Caki2 (cell line): ENCODE data around the gene UNC5A. TPM values are rescaled to one million over a fixed set of nuclear protein-coding genes. Genes with fewer than 3 reads are reported as not detected.

Experiments
- DNase-seq: peaks from one replicate; pipeline ENCODE4 v3.0.0-alpha.2; 2015; ENCODE audit warnings: low read depth
- in situ Hi-C: cut with HindIII; loops from 2 replicates; pipeline ENCODE4 v1.10.0; 2016; ENCODE audit warnings: low sequenced_read_pairs, low pct_unique_long_range_greater_than_20kb, mixed read lengths
- total RNA-seq: library from RNA; depleted of rRNA; stranded (reverse); fragments of >200 nt; shearing (Covaris generic); gene quantifications from 2 replicates; pipeline ENCODE4 v1.2.3, GENCODE V29; 2014; ENCODE audit warnings: low replicate concordance

Gene UNC5A
- total RNA-seq, 1 experiment from 2014 or later, result 6.8 TPM

DNA sequence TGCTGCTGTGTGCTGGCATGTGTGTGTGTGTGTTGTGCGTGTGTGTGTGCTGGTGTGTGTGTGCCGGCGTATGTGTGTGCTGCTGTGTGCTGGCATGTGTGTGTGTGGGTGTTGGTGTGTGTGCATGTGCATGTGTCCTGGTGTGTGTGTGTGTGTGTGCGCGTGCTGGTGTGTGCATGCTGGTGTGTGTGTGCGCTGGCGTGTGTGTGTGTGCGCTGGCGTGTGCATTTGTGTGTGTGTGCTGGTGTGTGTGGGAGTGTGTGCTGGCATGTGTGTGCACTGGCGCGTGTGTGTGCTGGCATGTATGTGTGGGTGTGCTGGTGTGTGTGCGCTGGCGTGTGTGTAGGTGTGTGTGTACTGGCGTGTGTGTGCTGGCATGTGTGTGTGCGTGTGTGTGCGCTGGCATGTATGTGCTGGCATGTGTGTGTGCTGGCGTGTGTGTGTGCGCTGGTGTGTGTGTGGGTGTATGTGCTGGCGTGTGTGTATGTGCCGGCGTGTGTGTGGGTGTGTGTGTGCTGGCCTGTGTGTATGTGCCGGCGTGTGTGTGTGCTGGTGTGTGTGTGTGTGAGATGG, 20.1 kb downstream of the UNC5A start:
- DNase-seq, result no peak
- in situ Hi-C loops, result no loop called here

GRCh38 chr5:176830995-176831423, 20.6 kb downstream of the UNC5A start:
- no peak for DNase-seq
- in situ Hi-C loops, result no loop called here

DNA sequence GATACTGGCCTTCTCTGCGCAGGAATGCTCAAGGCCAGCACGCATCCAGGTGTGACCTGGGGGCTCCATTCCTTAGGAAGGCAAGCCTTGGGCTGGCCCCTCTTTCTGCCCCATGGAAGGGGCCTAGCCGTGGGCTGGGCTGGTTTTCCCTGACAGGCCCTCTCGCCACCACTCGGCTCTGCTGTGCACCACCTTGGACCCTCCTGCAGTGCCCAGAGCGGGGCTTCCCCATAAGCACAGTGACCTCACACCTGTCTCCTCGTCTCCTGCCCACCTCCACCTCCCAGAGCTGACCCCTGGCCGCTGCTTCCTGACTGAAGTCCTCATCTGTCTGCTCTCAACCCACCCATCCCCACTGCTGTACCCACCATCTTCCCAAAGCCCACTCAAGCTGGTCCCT, 21.1 kb downstream of the UNC5A start:
- DNase-seq, result no peak
- in situ Hi-C loops, result no loop called here

- in situ Hi-C loops, result no loop called here
- DNase-seq, result no peak
These were observed 21.8 kb downstream of the UNC5A start for GRCh38 chr5:176832162-176832561.

DNA sequence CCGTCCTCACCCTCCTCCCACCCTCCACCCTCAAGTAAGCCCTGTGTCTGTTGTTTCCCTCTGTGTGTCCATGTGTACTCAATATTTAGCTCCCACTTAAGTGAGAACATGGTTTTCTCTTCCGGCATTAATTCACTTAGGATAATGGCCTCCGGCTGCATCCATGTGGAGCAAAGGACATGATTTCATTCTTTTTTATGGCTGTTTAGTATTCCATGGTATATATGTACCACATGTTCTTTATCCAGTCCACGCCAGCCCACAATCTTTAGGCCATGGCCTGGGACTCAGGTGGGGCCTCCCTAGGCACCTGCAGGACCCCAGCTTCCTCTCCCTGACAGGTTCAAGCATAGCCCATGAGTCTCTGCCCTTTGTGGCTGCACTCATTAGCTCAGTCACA, 22.9 kb downstream of the UNC5A start:
- no peak for DNase-seq
- in situ Hi-C loops, result no loop called here

- DNase-seq, result no peak
- in situ Hi-C loops, result no loop called here
These were observed 25.6 kb downstream of the UNC5A start for GRCh38 chr5:176835918-176836317.

DNA sequence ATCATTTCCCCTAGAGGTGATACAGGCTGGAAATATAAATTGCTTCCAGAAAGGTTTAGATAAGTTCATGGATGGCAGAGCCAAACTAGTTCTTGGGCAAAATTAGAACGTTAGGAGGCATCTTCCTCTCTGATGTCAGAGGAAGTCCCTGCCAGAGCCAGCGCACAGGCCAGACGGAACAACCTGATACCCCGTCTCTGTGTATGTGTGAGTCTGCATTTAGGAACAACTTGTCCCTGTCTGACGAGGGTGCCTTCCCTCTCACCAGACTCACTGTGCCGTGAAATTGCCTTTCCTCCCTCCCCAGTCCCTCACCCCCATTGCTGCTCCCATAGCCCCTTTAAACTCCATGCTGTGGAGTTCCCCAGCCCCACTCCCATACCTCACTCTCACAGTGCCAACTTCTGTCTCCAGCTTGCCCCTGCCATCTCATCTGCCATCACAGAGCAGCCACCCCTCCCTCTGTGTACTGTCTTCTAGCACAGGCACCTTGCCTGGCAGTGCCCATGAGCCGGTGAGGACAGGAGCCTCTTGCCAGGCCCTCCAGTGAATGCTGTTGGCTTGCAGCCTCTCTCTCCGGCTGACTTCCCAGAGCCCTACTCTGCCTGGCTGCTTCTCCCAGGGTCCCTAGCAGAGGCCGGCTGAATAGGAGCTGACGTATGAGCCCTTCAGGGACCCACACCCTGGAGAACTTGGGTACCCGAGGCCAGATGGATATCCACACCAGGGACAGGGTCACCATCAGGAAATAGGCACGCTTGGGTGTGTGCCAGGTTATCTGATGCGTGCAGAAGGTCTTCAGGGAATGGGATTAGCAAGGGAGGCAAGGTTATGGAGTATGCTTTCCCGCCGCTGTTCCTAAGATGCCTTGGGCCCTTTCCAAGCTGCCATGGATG, 26.7 kb downstream of the UNC5A start:
- no peak for DNase-seq
- in situ Hi-C loops, result no loop called here

DNA sequence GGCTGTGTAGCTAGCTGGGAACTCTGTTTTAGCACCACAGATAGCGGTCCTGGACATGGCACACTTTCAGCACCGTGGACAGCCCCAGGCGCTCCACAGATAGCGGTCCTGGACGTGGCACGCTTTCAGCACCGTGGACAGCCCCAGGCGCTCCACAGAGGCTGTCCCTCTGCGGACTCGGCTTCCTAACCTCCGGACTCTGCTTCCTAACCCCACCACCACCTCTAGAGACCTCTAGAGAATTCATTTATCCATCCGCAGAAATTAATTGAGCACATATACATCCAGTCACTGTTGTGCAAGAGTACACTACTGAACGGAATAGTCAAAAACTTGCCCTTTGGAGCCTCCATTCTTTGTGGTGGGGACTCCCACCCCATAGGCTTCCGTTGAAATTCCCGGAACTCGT, 27.4 kb downstream of the UNC5A start:
- DNase-seq, result peak; percentile 75
- in situ Hi-C loops, result no loop called here

DNA sequence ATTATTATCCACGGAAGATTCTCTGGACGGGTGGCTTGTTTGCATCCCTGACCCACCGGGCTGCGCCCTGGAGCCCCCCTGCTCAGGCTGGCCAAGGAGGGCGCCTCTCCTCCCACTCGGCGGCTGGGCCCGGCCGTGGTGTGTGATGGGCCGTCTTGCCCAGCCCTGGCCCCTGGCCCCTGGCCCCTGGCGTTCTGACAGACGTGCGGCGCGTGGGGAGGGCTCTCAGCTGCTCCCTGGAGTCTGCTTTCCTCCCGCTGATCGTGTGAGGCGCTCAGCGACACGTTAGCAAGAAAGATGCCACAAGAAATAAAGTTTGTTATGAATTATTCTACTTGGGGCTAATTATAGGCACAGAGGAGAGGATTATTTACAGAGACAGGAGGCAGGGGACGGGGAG, 33.3 kb downstream of the UNC5A start:
- in situ Hi-C loops, result no loop called here
- no peak for DNase-seq

DNA sequence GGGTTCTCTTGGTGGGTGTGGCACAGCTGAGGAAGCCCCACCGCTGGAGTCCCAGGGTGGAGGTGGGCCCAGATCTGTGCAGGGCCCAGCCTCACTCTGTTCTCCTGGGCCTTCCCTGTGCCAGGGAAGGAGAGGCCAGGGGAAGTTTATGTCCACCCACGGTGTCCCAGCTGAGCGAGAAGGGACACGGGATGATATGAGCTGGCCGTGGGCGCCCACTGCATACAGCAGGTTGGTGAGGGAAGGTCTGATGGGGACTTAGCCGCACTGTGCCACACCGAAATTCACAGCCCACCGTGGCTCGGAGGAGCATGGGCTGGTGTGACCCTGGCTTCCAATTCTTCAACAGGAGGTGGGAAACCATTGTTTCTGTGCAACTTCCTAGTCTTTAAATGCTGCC, 33.9 kb downstream of the UNC5A start:
- DNase-seq, result no peak
- in situ Hi-C loops, result no loop called here

DNA sequence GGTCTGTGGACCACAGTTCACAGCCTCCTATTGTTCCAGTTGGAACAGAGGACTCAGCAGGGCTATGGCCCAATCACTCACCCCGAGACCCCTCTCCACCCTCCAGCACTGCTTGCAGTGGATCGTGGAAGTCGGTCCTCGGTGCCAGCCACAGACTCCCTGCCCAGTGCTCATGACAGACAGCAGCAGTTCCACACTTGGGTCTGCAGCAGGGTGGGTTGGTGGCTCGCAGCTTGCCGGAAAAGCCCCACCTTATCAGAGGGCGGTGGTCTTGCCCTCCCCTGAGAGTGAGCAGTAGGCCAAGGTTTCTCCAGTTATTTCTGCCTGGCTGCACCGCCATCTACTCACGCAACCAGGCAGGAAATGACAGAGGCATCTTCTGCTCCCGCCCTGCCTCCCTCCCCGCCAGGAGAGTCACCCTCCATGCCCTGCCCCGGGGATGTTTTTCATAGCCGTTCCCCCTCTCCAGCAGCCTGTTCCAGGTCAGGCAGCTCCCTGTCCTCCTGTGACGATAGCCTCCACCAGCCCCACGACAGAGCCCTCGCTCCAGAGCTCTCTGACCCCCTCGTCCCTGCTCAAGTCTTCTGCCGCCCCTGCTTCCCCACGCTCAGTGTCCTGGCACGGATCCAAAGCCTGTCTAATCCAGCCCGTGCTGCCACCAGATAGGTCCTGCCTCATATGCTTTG, 34.5 kb downstream of the UNC5A start:
- in situ Hi-C loops, result no loop called here
- DNase-seq, result peak; percentile 92

- DNase-seq, result no peak
- in situ Hi-C loops, result no loop called here
These were observed 35.0 kb downstream of the UNC5A start for GRCh38 chr5:176845392-176845713.

- DNase-seq, result peak; percentile 53
- in situ Hi-C loops, result no loop called here
These were observed 36.2 kb downstream of the UNC5A start for GRCh38 chr5:176846335-176847140.

DNA sequence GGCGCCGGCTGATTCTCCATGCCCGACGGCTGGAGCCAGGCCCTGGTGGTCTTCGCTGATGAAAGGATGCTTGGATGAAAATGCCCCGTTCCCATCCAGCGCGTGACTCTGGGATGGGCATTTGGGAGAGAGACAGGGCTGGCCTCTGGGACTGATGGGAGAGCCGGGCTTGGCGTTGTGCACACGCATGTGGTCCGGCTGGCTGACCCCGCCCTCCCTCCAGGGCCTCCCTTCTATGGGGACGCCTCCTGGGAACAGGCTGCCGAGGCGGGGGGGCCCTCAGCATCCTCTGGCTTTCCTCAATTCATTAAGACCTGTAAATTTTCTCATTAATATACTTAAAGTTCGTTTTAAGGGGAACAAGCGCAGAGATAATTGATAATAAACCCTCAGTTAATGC, 36.8 kb downstream of the UNC5A start:
- in situ Hi-C loops, result no loop called here
- no peak for DNase-seq

DNA sequence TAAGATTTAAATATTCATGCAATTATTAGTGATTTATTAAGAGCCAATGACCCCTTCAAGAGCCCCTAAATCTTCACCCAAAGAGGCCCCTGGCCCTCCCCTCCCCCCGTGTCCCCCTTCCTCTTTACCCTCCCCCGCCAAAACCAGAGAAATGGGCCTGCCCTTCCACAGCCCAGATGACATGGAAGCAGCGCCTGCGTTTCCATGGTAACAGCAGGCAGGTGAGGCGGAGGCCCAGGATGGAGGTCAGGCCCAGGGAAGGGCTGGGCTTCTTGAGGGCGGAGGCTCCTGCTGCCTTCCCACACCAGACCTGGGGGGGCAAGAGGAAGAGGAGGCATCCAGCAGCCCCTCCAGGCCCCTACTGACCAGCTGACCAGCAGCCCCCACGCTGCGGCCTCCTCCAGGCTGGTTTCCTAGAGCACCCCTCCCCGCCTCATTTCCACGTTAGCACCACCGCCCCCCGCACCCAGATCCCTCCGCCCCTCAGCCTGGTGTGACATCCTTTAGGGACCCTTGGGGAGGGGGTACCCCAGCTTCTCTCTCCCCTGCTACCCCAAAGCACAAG, 37.4 kb downstream of the UNC5A start:
- DNase-seq, result no peak
- in situ Hi-C loops, result no loop called here

DNA sequence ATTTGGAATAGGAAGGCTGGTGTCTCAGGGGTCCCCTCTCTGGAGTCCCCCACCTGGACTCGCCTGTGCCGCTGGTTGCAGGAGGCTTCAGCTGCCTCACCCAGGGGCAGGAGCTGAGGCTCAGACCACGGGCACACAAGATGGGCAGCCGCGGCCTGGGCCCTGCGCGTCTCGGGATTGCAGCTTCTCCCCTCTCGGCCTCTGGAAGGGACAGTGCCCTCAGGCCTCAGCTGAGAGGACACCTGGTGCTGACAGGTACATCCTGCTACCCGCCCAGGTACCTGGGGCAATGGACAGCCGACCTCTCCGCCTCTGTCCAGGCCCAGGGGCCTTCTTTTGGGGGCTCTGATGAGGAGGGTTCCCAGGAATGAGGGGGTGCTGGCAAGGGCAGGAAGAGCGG, 38.3 kb downstream of the UNC5A start:
- no peak for DNase-seq
- in situ Hi-C loops, result no loop called here

- in situ Hi-C loops, result no loop called here
- DNase-seq, result no peak
These were observed 39.4 kb downstream of the UNC5A start for GRCh38 chr5:176849611-176850227.
